ENCODE measurements around the gene WDFY4.

WDFY4 gene

GRCh38 chr10:49000437-49001398 is 316.0 kb downstream of the WDFY4 start:
- no peak for TF ChIP-seq JUND (IDR thresholded peaks at IDR 0.05; ENCODE audit: low read depth)
- in situ Hi-C loops (cut with HindIII; ENCODE audit: low pct_unique_long_range_greater_than_20kb, low sequenced_read_pairs) = no loop called here
- no peak for DNase-seq (ENCODE audit: low read depth in 1 of 2, low spot score in 1 of 2)

- TF ChIP-seq JUND (IDR thresholded peaks at IDR 0.05; ENCODE audit: low read depth) = no peak
- in situ Hi-C loops (cut with HindIII; ENCODE audit: low pct_unique_long_range_greater_than_20kb, low sequenced_read_pairs) = no loop called here
- DNase-seq (ENCODE audit: low read depth in 1 of 2, low spot score in 1 of 2) = no peak
Observed at GRCh38 chr10:49001402-49001801, 316.7 kb downstream of the WDFY4 start.

GRCh38 chr10:49001870-49002672 is 317.4 kb downstream of the WDFY4 start:
- in situ Hi-C loops (cut with HindIII; ENCODE audit: low pct_unique_long_range_greater_than_20kb, low sequenced_read_pairs) = no loop called here

GRCh38 chr10:49005270-49005669 is 320.6 kb downstream of the WDFY4 start:
- TF ChIP-seq JUND (IDR thresholded peaks at IDR 0.05; ENCODE audit: low read depth) = no peak
- in situ Hi-C loops (cut with HindIII; ENCODE audit: low pct_unique_long_range_greater_than_20kb, low sequenced_read_pairs) = no loop called here
- no peak for DNase-seq (ENCODE audit: low read depth in 1 of 2, low spot score in 1 of 2)

More at GRCh38 chr10:49001870-49002672, 317.4 kb downstream of the WDFY4 start:
- no peak for TF ChIP-seq JUND (IDR thresholded peaks at IDR 0.05; ENCODE audit: low read depth)
- DNase-seq (ENCODE audit: low read depth in 1 of 2, low spot score in 1 of 2) = no peak

GRCh38 chr10:49007129-49007528 is 322.5 kb downstream of the WDFY4 start:
- no peak for DNase-seq (ENCODE audit: low read depth in 1 of 2, low spot score in 1 of 2)
- in situ Hi-C loops (cut with HindIII; ENCODE audit: low pct_unique_long_range_greater_than_20kb, low sequenced_read_pairs) = no loop called here
- no peak for TF ChIP-seq JUND (IDR thresholded peaks at IDR 0.05; ENCODE audit: low read depth)

GRCh38 chr10:49008091-49008490 is 323.4 kb downstream of the WDFY4 start:
- in situ Hi-C loops (cut with HindIII; ENCODE audit: low pct_unique_long_range_greater_than_20kb, low sequenced_read_pairs) = no loop called here
- no peak for DNase-seq (ENCODE audit: low read depth in 1 of 2, low spot score in 1 of 2)
- no peak for TF ChIP-seq JUND (IDR thresholded peaks at IDR 0.05; ENCODE audit: low read depth)

- DNase-seq (ENCODE audit: low read depth in 1 of 2, low spot score in 1 of 2) = no peak
- TF ChIP-seq JUND (IDR thresholded peaks at IDR 0.05; ENCODE audit: low read depth) = no peak
- in situ Hi-C loops (cut with HindIII; ENCODE audit: low pct_unique_long_range_greater_than_20kb, low sequenced_read_pairs) = no loop called here
Observed at GRCh38 chr10:49008505-49009198, 324.0 kb downstream of the WDFY4 start.

- in situ Hi-C loops (cut with HindIII; ENCODE audit: low pct_unique_long_range_greater_than_20kb, low sequenced_read_pairs) = no loop called here
- TF ChIP-seq JUND (IDR thresholded peaks at IDR 0.05; ENCODE audit: low read depth) = no peak
- no peak for DNase-seq (ENCODE audit: low read depth in 1 of 2, low spot score in 1 of 2)
Observed at GRCh38 chr10:49009199-49009979, 324.7 kb downstream of the WDFY4 start.

- no peak for TF ChIP-seq JUND (IDR thresholded peaks at IDR 0.05; ENCODE audit: low read depth)
- no peak for DNase-seq (ENCODE audit: low read depth in 1 of 2, low spot score in 1 of 2)
- in situ Hi-C loops (cut with HindIII; ENCODE audit: low pct_unique_long_range_greater_than_20kb, low sequenced_read_pairs) = no loop called here
Observed at GRCh38 chr10:49010295-49010694, 325.6 kb downstream of the WDFY4 start.

- DNase-seq (ENCODE audit: low read depth in 1 of 2, low spot score in 1 of 2) = no peak
- in situ Hi-C loops (cut with HindIII; ENCODE audit: low pct_unique_long_range_greater_than_20kb, low sequenced_read_pairs) = no loop called here
- no peak for TF ChIP-seq JUND (IDR thresholded peaks at IDR 0.05; ENCODE audit: low read depth)
Observed at GRCh38 chr10:49010865-49011264, 326.2 kb downstream of the WDFY4 start.

GRCh38 chr10:49011756-49012155 is 327.1 kb downstream of the WDFY4 start:
- TF ChIP-seq JUND (IDR thresholded peaks at IDR 0.05; ENCODE audit: low read depth) = no peak
- in situ Hi-C loops (cut with HindIII; ENCODE audit: low pct_unique_long_range_greater_than_20kb, low sequenced_read_pairs) = no loop called here
- DNase-seq (ENCODE audit: low read depth in 1 of 2, low spot score in 1 of 2) = no peak

GRCh38 chr10:49012603-49013002 is 327.9 kb downstream of the WDFY4 start:
- TF ChIP-seq JUND (IDR thresholded peaks at IDR 0.05; ENCODE audit: low read depth) = no peak
- in situ Hi-C loops (cut with HindIII; ENCODE audit: low pct_unique_long_range_greater_than_20kb, low sequenced_read_pairs) = no loop called here
- no peak for DNase-seq (ENCODE audit: low read depth in 1 of 2, low spot score in 1 of 2)

All from T47D (cell line).